HG02642 (cell line): Measurements from ENCODE around the gene FAM193A.
"Not testable (repeated sequence)": the region's sequence is repeated elsewhere in the genome, so short reads cannot be mapped to it uniquely, and the experiment has no call there.

Experiments
- ATAC-seq: cut with Tn5 transposase; IDR thresholded peaks from one replicate; pipeline ENCODE4 v1.9.1; 2021; ENCODE audit warnings: mild to moderate bottlenecking; ENCODE audit not compliant: unreplicated experiment, poor library complexity

FAM193A gene

GRCh38 chr4:2606960-2607506 lies 70.6 kb downstream of the FAM193A start:
- no peak for ATAC-seq

GRCh38 chr4:2607822-2608221 lies 71.4 kb downstream of the FAM193A start:
- no peak for ATAC-seq

GRCh38 chr4:2608291-2608690 lies 71.8 kb downstream of the FAM193A start:
- no peak for ATAC-seq

GRCh38 chr4:2615821-2616220 lies 79.4 kb downstream of the FAM193A start:
- no peak for ATAC-seq

- ATAC-seq = no peak
These were observed 81.5 kb downstream of the FAM193A start for GRCh38 chr4:2617955-2618354.

GRCh38 chr4:2618729-2619128 lies 82.3 kb downstream of the FAM193A start:
- ATAC-seq = not testable (repeated sequence)

- no peak for ATAC-seq
These were observed 83.0 kb downstream of the FAM193A start for GRCh38 chr4:2619459-2619858.

GRCh38 chr4:2621419-2621818 lies 85.0 kb downstream of the FAM193A start:
- no peak for ATAC-seq

- ATAC-seq = no peak
These were observed 87.0 kb downstream of the FAM193A start for GRCh38 chr4:2623442-2623841.

GRCh38 chr4:2624782-2625530 lies 88.5 kb downstream of the FAM193A start:
- ATAC-seq = no peak

GRCh38 chr4:2626231-2626630 lies 89.8 kb downstream of the FAM193A start:
- no peak for ATAC-seq

GRCh38 chr4:2630556-2631273 lies 94.3 kb downstream of the FAM193A start:
- no peak for ATAC-seq

- ATAC-seq = no peak
These were observed 97.6 kb downstream of the FAM193A start for GRCh38 chr4:2634014-2634413.

GRCh38 chr4:2636331-2636730 lies 99.9 kb downstream of the FAM193A start:
- no peak for ATAC-seq

- ATAC-seq = not testable (repeated sequence)
These were observed 100.5 kb downstream of the FAM193A start for GRCh38 chr4:2636994-2637393.

- no peak for ATAC-seq
These were observed 101.6 kb downstream of the FAM193A start for GRCh38 chr4:2637956-2638552.

- ATAC-seq = no peak
These were observed 102.3 kb downstream of the FAM193A start for GRCh38 chr4:2638730-2639129.

GRCh38 chr4:2642968-2643367 lies 106.5 kb downstream of the FAM193A start:
- no peak for ATAC-seq

- ATAC-seq = no peak
These were observed 107.1 kb downstream of the FAM193A start for GRCh38 chr4:2643555-2643954.

GRCh38 chr4:2646396-2647149 lies 110.1 kb downstream of the FAM193A start:
- ATAC-seq = no peak
